Ureter (tissue), 1 donor: ENCODE measurements around the gene RSKR. TPM values are rescaled to one million over a fixed set of nuclear protein-coding genes. Genes with fewer than 3 reads are reported as not detected.
"Not testable (repeated sequence)": the region's sequence is repeated elsewhere in the genome, so short reads cannot be mapped to it uniquely, and the experiment has no call there.

Experiments
- DNase-seq: peaks from one replicate; pipeline ENCODE4 v3.0.0-alpha.2; 2020; ENCODE audit warnings: low spot score
- total RNA-seq: library from RNA; stranded (reverse); gene quantifications from one replicate; pipeline ENCODE4 v1.2.4, GENCODE V29; 2023
- donor health status: DM: yes; HTN: yes; CAD: no.

RSKR gene, protein sequence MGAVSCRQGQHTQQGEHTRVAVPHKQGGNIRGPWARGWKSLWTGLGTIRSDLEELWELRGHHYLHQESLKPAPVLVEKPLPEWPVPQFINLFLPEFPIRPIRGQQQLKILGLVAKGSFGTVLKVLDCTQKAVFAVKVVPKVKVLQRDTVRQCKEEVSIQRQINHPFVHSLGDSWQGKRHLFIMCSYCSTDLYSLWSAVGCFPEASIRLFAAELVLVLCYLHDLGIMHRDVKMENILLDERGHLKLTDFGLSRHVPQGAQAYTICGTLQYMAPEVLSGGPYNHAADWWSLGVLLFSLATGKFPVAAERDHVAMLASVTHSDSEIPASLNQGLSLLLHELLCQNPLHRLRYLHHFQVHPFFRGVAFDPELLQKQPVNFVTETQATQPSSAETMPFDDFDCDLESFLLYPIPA
- 27.5 TPM for total RNA-seq

DNA sequence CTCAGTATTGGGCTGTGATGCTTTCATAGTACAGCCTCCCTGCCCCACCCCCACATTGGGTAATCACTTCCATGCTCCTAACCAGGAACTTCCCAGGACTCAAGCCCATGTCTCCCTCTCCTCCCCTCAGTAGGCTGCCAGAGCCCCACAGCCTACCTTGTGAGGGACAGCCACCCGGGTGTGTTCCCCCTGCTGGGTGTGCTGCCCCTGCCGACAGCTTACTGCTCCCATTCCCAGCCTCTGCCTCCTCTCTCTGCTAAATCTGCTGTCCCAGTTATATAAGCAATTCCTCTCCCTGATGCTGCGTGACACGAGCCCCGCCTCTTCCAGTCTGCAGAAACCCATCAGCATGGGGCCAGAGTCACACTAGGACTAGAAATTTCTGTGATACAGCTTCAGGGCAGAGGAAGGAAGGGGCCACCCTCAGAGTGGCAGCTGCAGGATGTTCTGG is at the start of gene RSKR:
TSS of gene RSKR (minus strand) at position 255 of the 451 bp plus-strand sequence. CDS start at position 231, 24 bp downstream.
- no peak for DNase-seq

DNA sequence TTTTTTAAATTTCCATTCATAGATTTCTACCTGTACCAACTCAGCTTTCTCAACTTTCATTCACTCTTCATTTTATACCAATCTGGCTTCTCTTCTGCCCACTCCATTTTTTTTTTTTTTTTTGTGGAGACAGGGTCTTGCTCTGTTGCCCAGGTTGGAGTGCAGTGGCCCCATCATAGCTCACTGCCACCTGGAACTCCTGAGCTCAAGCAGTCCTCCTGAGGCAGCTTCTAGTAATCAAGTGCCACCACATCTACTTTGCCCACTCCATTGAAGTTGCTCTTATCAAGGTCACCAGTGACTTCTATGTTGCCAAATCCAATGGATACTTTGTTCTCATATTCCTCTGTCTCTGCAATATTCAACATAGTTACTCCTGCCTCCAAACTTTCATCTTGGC is 49.7 kb upstream of the RSKR start:
- DNase-seq = no peak

DNA sequence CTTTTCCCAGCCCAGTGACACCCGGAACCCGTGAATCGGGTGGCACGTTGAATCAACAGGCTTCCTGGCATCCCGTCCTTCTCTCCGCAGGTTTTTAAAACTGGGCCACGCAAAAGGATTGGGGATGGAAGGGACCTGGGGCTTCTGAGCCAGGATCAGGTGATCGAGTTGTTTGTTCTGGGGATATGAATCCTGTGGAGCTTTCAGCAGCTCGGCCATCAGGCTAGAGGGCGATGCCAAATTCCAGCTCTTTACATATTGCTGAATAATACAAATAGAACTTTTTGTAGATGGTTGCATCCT is 48.5 kb upstream of the RSKR start:
- DNase-seq = no peak

DNA sequence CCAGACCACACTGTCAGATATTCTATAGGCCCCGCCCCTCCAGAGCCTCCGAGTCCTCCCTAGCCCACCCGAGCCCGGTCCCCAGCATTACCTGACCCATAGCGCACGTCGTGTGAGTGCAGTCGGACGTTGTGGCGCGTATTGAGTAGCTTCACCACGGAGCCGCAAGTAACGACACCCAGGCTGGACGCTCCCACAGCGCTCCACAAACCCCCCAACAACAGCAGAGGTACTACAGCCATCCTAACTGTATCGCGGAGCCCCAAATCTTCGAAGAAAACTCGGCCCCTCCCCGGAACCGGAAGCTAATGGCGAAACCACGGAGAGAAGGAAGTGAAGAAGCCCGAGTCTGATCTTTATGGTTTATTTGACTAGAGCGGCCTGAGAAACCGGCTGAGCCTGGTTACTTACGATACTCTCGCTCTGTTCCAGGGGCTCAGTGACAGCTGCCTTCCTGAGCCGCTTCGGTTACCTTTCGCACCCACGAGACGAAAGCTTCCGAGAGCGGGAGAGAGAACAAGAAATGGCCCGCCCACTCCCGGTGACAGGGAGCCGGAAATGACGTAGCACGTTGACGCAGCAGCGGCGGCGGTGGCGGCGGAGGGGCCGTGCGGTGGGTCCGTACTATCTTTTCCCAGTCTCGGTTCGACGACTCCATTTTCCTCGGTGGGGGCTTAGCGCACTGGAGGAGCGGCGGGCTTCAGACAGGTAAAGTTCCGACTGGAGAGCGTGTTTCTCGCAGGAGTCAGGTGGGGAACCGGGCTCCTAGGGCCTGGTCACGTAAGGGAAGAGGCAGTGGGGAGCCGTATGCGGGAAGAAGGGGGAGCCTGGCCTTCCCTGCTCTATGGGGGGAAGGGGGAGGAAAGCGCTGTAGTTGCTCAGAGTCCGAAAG is 47.9 kb upstream of the RSKR start, which contains the start of the genes SDF2 and SUPT6H:
TSS of gene SDF2 (minus strand) at position 272 of the 892 bp plus-strand sequence. CDS start at position 242, 30 bp downstream.
TSS of gene SUPT6H (plus strand) at position 571 of the 892 bp plus-strand sequence. CDS start 11,197 bp downstream, outside the sequence.
- peak; percentile 92 for DNase-seq

DNA sequence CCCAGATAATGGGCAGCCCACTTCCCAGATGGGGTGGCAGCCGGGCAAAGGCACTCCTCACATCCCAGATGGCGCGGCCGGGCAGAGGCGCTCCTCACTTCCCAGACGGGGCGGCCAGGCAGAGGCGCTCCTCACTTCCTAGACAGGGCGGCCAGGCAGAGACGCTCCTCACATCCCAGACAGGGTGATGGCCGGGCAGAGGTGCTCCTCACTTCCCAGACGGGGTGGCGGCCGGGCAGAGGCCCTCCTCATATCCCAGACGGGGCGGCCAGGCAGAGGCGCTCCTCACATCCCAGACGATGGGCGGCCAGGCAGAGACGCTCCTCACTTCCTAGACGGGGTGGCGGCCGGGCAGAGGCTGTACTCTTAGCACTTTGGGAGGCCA is 45.5 kb upstream of the RSKR start:
- not testable (repeated sequence) for DNase-seq

DNA sequence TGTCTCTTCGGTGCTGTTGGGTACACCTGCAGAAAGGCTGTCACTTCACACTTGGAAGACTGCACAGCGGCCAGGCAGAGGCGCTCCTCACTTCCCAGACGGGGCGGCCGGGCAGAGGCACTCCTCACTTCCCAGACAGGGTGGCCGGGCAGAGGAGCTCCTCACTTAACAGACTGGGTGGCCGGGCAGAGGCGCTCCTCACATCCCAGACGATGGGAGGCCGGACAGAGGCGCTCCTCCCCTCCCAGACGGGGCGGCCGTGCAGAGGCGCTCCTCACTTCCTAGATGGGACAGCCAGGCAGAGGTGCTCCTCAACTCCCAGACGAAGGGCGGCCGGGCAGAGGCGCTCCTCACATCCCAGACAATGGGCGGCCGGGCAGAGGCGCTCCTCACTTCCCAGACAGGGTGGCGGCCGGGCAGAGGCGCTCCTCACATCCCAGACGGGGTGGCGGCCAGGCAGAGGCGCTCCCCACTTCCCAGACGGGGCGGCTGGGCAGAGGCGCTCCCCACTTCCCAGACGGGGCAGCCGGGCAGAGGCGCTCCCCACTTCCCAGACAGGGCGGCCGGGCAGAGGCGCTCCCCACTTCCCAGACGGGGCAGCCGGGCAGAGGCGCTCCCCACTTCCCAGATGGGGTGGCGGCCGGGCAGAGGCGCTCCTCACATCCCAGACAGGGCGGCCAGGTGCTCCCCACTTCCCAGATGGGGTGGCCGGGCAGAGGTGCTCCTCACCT is 44.9 kb upstream of the RSKR start:
- DNase-seq = not testable (repeated sequence)

DNA sequence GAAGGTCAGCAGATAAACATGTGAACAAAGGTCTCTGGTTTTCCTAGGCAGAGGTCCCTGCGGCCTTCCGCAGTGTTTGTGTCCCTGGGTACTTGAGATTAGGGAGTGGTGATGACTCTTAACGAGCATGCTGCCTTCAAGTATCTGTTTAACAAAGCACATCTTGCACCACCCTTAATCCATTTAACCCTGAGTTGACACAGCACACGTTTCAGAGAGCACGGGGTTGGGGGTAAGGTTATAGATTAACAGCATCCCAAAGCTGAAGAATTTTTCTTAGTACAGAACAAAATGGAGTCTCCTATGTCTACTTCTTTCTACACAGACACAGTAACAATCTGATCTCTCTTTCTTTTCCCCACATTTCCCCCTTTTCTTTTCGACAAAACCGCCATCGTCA is 44.4 kb upstream of the RSKR start:
- not testable (repeated sequence) for DNase-seq

DNA sequence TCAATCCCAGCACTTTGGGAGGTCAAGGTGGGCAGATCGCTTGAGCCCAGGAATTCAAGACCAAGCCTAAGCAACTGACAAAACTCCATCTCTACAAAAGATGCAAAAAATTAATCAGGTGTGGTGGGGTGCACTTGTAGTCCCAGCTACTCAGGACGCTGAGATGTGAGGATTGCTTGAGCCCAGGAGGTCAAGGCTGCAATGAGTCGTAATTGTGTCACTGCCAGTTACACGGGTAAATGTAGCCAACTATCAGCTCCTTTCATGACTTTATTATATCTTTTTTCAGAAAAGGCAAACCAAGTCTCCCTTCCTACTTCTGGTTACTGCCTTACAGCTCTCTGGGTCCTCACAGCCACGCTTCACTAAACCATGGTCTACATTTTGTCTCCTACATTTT is 43.8 kb upstream of the RSKR start:
- DNase-seq = no peak

DNA sequence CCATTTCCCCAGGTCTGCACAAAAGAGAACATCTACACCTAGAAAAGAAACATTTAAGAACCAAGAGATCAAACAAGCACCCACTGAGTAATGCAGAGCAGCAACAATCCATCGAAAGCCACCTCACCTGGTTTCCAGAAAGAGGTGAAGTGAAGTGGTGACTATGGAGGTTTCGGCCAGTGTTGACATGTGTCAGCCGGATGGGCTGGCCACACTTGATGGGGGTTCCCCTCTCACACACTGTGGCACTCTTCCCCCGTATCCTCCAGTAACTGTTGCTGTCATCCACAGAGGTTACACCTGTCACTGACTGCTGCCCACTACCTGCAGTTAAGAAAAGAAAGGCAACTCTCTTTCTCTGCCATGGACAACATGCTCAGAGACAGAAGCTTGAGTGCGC is 41.2 kb upstream of the RSKR start:
- no peak for DNase-seq

DNA sequence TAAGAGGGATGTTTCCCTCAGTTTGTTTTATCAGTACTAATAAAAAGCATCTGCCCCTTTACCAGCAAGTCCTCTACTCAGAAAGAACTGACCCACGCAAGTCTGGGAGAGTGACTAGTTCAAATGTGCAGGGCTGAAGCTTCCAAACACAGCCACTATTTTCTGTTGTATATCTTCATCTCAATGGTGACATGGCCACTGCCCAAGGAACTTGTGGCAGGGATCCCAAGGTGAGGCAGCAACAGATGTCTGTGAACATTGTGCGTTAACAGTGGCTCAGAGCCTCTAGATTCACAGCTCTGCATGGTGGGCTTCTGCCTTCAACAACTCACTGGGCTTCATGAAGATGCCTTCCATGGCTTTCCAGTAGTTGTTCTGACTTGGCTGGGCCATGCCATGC is 34.7 kb upstream of the RSKR start:
- no peak for DNase-seq

DNA sequence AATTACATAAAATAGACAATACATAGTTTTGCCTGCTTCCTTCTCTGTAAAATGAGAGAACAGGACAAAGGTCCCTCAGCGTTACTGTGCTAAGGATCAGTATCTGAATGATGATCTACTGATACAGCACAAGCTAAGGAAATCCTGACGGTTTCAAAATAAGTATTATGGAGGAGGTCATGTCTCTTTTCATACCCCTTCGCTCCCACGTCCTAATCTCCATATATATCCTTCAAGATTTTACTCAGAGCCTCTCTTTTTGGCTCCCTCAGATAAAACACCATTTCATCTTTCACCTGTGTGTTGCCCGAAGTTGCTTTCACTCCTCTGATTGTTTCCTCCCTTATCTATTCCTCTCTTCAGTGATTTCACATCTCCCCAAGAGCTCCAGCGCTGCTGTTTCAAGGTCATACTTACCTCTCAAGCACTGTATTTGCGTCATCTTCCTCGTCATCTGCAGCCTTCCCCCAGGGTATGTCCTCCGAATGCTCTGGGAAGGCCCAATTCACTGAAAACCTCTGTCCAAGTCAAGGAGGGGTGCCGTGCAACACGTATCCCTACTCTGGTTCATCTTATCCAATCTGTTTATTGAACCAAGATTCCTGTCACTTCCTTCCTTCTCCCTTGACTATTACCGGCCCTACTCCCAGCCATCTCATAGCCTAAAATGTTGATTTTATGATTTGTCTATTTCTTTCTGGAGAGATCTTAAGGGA is 32.2 kb upstream of the RSKR start:
- no peak for DNase-seq

DNA sequence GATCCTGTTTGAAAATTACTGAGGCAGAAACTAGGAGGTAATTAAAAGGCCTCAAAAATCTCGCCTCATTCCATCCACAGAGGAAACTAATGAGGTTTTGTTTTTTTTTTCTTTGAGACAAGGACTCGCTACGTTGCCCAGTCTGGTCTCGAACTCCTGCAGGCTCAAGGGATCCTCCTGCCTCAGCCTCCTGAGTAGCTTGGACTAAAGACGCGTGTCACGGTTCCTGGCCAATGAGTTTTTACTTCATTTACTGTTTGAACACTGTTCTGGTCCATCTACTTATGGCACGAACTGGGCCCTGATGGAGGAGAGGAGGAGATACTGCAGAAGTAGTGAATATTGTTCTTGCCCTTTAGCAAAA is 31.6 kb upstream of the RSKR start:
- DNase-seq = no peak

DNA sequence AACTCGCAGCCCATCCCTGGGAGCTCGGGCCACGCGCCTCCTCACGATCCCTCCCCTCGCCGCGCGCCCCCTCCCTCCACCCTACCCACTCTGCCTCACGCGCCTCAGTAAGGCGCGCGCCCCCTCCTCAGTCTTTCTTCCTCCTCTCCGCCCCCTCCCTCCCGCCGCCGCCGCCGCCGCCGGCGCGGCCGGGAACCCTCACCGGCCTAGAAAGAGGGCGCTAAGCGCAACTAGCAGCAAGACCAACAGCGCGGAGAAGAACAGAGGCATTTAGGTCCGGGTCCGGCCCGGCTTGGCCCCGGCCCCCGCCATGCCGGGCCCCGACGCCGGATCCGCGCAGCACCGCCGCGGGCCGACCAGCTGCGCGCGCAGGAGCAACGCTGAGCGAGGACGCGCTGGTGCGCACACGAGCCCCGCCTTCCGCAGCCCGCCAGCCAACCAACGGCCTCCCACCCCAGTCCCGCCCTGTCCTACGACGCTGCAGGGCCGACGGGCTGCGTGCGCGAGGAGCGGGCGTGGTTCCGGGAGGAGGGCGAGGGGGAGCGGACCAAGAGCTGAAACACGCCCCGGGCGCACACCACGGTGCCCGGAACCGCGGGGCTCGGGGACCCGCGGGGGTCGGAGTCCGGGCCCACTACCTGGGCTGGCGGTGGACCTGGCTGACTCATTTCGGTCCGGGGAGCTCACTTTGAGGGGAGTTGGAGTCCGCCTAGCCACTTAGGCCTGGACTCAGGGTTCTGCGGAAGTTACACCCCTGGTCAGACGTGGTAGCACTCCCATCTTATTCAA is 31.0 kb upstream of the RSKR start, which contains the start of gene BLTP2:
TSS of gene BLTP2 (minus strand) at position 372 of the 789 bp plus-strand sequence. CDS start at position 270, 102 bp downstream.
- peak; percentile 97 for DNase-seq

DNA sequence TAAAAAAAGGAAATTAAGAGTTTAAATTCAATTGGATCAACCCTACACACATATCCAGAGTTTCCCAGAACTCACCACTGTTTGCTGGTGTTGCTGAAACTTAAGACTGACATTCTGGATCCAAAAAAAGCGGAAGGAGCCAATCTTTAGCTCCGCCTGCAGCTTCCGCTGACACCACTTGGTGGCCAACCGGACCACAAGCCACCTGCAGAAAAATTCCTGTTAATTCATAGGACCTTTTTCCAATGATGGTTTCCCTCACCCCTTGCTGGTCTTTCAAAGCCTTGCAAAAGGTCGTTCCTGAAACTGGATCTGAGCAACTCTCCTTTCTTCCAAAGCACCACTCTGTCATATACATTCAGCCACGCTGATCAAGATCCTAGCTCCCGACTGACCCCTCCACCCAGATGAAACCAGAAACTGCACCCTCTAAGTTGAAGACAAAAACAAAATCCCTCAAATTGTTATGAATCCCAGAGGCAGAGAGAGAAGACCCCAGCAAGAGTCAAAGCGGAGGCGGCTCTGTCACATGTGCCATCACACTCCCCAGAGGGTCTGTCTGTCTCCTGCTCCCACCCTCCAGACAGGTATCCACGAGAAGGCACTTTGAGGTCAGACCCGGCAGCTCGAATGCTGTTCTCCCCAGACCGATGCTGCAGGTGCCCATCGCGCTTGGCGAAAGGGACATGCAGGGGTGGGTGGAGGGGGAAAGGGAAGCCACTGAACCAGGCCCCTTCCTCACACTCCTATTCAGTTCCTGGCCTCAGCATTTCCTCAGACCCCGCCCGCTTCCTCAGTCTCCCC is 30.2 kb upstream of the RSKR start:
- DNase-seq = peak; percentile 59

DNA sequence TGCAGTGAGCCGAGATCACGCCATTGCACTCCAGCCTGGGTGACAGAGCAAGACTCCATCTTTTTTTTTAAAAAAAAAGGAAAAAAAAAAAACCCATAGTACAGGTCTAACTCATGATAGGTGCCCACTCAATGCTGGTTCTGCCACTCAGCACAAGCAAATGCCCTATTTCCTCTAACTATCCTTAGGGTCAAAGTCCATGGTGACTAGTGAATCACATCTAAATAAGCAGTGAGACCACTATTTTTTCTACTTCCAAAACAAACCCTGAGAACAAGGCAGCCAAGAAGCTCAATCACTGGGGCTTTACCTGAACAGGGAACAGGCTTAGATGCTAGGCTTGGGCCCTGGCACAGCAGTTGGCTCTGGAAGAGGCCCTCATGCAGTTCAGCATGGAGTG is 27.6 kb upstream of the RSKR start:
- DNase-seq = no peak

DNA sequence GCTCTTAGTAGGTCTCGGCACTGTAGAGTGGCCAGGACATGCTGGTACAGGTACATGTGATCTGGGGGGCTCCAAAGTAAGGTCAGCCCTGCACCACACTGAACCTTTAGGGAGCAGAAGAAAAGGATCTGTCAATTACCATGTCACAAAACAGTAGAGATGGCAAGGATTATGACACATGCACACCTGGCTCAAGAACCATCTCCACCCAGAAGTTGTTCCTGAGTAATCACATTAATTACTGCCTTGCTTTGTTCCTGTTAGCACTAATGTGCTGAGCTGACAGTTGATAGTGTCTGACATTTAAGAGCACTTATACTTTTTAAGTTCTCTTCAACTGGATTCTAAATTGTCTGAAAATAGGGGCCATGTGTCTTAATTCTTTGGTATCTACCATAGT is 21.5 kb upstream of the RSKR start:
- no peak for DNase-seq

DNA sequence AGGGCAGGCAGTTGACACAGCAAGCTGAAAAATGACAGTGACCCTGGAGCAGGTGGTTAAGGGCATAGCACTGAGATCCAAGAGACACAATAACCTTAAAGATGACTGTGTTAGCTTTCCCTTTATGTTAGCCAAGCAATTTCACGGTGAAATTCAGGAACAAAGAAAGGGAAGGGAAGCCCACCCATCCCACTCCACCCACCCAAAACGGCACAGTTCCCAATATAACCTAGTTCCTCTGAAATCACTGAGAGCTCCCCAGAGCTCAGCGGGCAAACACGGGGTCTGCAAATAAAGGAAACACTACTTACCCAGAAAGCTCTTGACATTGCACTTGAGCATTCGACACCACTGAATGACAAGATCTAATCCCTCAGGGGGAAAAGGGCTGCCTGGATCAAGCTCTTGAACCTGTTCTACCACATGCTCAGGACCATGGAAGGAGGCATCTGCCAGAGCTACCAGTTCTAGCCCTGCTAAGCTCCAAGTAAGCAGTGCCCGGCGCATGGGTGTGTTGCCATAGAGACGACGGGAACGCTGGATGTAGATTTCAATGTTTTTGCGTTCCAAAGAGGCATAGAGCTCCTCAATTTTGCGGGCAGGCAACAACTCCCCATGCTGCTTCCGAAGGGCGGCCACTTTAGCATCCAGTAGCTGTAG is 20.4 kb upstream of the RSKR start:
- DNase-seq = no peak

DNA sequence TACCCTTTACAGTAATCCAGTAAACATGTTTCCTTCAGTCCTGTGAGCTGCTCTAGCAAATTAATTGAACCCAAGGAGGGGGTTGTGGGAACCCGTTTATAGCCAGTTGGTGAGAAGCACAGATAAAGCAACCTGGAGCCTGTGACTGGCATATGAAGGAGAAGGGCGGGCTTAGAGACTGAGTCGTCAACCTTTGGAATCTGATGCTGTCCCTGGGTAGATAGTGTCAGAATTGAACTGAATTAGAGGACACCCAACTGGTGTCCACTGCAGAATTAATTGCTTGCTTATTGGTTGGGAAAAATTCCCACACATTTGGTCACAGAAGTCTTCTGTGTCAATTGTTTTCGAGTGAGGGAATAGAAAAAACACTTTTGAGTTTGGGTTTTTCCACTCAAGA is 12.8 kb upstream of the RSKR start:
- no peak for DNase-seq

DNA sequence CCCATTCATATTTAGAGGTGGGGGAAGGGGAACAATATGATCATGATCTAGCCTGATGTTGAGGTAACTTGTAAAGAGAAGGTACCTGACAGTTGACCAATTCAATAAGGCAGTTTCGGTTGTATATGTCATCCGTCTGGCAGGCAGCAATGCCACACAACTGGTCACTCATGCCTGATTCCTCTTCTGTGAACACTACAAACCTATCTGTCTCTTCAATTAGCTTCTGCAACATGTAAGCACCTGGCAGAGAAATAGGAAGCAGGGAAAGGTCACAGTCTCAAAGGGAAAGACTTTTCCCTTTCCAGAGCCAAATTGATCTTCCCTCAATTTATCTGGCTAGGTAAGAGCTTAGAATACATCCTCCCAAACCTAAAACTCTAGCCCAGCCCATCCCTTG is 10.2 kb upstream of the RSKR start:
- no peak for DNase-seq
